Measurements from ENCODE around the gene TMC1.
"Not testable (repeated sequence)": the region's sequence is repeated elsewhere in the genome, so short reads cannot be mapped to it uniquely, and the experiment has no call there.

The TMC1 gene

DNA sequence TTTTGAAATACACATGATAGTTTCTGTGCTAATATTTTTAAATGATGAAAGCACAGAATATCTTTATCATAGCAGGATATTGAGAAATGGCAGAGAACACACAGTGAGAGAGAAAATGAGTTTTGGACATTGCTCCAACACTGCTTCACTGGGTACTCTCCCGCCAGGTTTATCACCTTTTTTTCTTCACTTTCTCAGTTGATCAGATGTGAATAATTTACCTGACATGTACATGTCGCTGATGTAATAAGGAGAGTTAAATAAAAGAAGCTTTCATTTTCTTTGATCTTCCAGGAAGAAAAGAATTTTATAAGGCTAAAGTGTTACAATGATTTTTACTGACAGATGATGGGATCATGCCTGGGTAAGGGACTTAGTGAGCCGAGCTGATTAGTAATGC is 297.0 kb downstream of the TMC1 start:
- DNase-seq (ENCODE audit: low spot score) = no peak

DNA sequence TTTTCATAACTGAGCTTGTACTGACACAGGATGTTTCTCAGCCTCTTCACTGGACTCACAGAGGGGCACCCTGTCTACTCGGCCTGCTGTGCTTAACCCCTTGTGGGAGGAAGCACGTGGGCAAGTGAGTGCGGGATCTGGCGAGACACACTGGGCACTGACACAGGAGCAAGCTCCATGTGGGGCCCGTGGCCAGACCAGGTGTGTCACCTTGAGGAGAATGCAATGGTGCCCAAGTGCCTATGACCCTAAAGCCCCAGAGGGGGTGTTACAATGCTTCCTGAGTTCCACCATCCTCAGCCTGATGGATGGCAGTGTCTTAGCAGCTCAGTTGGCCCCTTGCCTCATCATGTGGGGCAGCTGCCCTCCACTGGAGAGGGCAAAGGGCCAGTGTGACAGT is 302.6 kb downstream of the TMC1 start:
- DNase-seq (ENCODE audit: low spot score) = no peak

DNA sequence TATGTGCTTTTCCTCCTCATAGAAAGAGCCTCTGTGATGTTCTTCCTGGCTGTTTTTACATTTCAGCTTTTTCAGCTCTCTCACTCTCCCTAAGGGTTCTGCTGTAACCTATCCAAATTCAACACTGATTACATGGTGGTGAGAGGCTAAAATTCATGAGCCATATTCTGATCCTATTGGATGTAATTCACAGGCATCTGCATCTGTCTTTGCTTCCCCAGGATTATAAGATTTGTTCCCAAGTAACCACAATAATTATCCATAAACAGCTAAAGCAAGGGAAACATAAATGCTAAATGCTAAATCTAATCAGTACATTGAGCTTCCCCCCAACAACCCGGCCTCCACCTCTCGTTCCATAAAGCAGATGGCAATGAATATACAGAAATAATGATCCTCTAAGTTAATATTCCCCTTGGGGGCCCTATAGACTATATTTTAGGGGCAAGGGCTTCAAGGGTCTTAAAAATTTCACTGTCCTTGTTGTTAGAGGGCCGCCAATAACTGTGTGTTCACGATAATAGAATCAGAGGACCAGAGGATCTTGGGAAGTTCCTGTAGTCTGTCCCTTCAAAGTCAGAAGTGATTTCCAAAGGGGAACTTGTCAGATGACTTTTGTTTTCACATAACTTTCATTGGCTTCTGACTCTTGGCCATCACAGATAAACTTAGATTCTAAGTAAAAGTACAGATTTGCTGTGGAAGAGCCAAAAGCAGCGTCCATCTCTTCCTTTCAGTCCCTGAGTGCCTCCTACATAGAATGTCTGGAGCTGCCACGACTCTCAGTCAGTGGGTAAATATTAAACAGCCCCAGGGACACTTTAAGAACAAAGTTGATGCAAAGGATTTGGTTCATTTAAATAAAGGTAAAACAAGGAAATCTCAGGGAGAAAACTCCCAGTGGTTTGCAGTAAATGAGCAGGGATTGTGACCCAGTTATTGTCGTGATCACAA is 305.9 kb downstream of the TMC1 start:
- DNase-seq (ENCODE audit: low spot score) = no peak

DNA sequence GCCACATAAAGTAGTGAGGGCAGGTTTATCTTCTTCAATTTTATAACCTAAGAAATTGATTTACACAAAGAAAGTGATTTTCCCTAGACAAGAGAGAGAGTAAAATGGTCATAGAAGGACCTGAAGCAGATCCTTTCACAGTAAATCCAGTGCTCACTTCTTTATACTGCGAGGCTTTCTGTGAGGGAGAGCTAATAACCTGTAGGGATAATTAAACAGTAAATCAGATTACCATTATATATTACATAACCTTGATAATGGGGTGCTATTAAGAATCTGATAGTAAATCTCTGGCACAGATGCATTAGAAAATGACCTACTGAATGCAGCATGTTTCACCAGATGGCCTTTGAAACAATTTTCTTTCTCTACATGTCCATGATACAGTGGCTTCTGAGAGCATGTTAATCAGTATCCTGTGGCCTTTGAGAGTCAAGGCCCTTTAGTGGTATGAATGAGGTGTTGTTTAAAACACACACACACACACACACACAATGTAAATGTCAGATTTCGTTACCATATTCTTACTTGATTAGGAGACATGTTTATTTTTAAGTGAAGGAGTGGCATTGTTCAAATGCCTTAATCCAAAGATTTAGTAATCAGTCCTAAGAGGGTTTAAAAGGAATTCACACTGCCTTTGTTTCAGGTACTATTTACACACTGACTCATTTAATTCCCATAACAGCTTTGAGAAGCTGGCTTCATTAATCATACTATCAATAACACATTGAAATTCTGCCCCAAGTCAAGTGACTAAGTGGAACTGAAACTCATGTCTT is 306.7 kb downstream of the TMC1 start:
- DNase-seq (ENCODE audit: low spot score) = no peak

DNA sequence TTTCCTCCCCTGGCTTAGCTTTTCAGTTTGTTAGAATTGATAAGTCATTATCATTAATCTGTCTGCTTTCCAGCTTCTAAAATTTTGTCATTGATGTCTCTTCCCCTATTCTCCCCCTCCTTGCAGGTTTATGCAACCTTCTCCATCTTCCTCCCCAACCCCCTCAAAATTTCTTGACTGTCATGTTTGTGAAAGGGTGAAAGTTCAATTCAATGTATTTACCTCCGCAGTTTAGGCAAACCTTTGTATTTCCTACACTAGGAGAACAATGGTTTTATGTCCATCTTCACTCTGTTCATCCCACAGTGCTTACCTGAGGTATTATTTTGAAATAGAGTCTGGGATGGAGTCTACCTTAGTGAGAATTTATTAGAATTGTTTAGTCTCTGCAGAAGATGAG is 313.6 kb downstream of the TMC1 start:
- DNase-seq (ENCODE audit: low spot score) = no peak

DNA sequence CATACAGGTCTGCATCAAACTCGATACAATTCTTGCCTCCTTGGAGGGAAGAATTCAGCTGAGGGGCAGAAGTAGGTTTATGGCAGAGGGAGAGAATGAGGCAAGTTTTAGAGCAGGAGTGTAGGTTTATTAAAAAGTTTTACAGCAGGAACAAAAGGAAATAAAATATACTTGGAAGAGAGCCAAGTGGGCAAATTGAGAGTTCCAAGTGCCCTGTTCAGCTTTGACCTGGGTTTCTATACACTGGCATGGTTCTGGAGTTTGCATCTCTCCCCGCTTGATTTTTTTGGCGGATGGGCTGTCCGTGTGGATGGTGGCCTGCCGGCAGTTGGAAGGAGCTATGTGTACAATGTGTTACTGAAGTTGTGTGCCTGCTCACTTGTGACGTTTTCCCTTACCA is 315.4 kb downstream of the TMC1 start:
- no peak for DNase-seq (ENCODE audit: low spot score)

DNA sequence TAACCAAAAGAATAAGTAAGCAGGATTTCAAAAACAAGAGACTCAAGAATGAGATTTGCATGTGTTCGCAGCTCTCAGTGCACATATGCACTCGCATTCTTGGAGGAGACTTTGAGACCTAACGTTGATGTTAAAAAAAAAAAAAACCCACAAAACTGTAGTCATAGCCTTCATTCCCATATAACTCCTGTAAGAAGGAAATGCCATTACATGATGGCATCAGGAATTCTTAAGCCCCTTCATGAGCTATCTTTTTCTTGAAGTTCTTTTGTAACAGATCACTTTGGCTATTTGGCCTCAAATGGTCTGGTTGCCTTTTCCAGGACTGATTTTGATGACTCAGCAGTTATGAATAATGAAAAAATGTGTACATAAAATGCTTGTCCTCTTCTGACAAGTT is 317.7 kb downstream of the TMC1 start:
- DNase-seq (ENCODE audit: low spot score) = no peak

DNA sequence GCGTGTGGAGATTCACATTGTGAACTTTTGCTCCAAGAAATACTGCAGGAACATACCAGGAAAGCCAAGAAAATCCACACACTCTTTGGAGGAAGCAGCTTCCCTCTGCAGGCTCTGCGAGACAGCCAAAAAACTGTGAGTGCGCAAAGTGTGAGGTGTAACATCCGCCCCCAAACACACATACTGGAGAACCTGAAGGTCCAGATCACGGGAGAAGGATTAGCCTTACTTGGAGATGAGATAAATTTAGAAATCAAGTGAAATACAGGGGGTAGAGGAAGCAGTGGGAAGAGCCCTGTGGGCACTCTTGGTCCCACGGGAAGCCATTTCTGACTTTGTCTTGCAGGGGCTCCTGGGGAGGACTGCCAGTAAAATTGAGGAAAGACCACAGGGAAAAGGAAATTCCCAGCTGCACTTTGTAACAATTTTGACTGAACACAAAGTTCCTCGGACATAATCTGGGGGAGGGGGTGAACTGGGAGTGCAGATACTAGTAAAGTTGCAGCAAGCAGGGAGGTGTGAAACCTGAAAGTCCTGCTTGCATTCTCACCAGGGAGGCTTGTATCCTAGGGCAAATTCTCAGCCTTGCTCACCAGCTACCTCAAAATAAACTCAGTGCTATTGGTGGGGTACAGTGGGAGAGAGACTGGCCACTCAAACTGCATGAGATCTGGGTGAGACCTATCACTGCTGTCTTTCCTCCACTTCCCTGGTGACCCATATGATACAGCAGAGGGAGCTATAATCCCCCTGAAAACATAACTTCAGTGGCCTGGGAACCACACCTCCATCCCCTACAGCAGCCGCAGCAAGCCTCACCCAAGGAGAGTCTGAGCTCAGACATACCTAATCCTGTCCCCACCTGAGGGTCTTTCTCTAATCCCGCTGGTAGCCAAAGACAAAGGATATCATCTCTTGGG is 322.4 kb downstream of the TMC1 start:
- DNase-seq (ENCODE audit: low spot score) = no peak

DNA sequence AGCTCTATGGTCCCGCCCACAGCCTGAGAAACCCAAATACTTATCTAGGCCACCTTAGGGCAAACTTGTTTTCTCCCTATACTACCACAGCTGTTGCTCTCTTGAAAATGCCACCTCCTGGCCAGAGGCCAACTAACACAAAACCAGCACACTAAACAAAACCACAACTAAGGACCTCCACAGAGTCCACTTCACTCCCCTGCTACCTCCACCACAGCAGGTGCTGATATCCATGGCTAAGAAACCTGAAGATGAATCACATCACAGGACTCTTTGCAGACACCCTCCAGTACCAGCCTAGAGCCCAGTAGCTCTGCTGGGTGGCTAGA is 323.0 kb downstream of the TMC1 start:
- no peak for DNase-seq (ENCODE audit: low spot score)

DNA sequence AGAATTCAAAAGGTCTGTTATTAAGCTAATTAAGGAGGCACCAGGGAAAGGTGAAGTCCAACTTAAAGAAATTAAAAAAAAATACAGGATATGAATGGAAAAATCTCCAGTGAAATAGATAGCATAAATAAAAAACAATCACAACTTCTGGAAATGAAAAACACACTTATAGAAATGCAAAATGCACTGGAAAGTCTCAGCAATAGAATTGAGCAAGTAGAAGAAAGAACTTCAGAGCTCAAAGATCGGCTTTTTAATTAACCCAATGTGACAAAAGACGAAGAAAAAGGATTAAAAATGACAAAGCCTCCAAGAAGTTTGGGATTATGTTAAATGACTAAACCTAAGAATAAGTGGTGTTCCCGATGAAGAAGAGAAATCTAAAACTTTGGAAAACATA is 323.6 kb downstream of the TMC1 start:
- DNase-seq (ENCODE audit: low spot score) = not testable (repeated sequence)

DNA sequence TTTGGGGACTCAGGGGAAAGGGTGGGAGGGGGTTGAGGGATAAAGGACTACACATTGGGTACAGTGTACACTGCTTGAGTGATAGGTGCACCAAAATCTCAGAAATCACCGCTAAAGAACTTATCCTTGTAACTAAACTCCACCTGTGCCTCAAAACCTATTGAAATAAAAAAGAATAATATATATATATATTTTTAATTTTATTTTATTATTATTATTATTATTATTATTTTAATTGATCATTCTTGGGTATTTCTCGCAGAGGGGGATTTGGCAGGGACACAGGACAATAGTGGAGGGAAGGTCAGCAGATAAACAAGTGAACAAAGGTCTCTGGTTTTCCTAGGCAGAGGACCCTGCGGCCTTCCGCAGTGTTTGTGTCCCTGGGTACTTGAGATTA is 328.8 kb downstream of the TMC1 start:
- DNase-seq (ENCODE audit: low spot score) = not testable (repeated sequence)

DNA sequence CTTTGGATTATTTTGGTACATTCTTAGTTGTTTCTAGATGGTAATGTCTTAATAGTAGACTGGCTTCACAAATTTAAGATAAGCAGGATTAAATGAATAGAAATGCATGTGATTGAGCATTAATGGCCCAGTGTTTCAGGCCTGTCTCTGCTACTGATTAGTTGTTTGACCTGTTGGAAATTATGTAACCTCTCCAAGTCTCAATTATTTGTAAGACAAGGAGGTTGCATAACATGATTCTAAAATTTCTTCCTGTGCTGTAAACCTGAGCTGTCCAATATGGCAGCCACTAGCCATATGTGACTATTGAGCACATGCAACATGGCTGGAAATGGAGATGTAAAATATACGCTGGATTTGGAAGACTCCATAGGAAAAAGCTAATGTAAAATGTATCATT is 333.9 kb downstream of the TMC1 start:
- no peak for DNase-seq (ENCODE audit: low spot score)

DNA sequence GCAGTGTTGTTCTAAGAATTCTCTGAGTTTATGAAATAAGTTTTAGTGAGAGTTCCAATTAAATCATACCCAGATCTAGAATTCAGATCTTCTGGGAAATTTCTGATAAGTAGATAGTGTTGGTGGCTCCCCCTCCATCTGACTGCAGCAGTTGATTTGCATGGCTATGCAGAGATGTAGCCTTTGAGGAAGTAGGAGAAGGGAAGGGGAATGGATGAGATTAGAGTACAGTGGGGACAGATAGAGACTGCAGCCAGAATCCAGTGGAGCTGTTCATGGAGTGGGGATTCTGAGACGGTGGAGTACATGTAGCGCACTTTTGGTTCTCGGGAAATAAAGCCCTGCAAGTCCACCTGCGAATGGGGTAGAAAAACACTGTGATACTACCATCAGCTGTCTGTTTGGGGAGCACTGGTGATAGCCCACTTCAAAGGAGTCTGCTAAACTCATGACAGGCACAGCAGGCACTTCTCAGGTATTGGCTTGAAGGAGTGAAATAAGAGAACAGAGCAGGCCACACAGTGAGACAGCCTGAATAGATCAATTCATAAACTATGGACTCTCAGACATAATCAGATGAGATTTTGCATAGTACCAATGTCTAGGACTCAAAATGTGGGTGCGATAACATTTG is 334.6 kb downstream of the TMC1 start:
- no peak for DNase-seq (ENCODE audit: low spot score)

DNA sequence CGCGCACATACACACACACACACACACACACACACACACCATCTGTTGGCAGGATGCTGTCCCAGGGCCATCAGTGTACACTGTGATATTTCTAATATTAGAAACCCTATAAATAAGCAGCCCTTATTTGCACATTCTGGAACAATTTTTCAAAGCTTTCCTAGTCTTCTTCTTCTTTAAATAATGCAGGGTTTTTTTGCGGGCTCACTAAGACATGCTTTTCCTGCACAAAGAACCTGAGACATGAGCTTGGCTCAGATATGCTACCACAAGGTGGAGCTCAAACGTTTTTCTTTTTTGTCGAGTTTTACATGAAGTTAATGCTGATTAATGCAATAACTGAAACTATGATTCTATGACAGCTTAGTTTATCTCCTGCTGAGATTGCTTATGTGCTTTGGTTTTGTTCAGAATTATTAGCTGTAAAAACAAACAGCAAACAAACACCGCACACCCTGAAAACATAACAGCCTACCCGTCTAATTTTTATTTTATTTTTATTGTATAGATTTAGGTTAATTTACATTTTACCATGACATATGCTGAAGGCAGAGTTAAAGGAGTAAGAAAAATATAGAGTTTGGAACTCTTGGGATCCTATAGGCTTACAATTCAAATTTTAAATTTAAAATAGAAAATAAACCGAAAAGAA is 335.7 kb downstream of the TMC1 start:
- peak; percentile 5 for DNase-seq (ENCODE audit: low spot score)

DNA sequence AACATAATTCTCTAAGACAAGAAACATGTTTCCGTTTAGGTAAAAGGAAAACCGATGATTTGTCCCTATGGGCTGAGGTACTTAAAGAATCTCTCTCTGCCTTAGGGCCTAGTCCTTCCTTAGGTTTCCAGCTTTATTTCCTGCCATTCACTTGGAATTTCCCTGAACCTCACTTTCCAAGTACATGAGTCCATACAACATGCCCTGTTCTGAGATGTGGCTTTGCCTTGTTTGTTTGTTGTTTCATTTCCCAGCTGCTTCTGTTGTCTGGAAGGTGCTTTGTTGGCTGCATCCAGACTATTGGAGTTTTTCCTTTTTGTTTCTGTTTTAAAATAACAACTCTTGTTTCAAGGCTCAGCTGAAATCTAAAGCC is 336.2 kb downstream of the TMC1 start:
- DNase-seq (ENCODE audit: low spot score) = no peak

DNA sequence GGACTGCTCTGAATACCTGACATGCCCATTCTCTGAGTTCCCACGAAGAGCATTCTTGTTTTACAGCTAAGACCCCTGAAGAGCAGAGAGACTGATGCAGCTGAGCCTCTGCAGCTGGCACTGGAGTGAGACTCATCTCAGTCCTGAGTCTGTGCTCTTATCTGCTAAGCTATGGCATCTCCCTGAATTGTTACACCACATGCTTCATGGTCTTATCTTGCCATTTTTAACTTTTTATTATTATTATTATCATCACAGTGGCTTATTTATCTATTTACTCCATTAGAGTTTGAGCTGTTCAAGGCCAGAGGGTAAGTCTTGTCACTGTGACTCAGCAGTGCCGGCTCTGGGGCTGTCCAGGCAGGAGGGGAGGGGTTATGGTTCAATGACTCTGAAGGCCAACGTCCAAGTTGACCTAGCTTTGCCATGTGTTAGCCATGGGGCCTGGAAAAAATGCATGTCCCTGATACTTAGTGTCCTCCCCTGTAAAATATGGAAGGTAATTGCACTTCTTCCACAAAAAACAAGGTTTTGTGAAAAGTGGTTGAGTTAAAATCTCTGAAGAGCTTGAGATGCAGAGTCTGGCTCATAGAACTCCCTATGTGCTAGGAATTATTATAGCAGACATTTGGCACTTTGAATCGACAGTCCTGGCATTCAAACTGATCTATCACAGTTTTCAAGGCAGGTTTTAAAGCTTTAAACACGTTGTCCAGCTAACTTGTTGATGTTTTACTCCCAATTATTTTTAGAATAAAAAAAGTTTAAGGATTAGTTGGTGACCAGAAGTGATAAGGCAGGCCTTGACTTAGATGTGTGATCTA is 336.9 kb downstream of the TMC1 start:
- no peak for DNase-seq (ENCODE audit: low spot score)

DNA sequence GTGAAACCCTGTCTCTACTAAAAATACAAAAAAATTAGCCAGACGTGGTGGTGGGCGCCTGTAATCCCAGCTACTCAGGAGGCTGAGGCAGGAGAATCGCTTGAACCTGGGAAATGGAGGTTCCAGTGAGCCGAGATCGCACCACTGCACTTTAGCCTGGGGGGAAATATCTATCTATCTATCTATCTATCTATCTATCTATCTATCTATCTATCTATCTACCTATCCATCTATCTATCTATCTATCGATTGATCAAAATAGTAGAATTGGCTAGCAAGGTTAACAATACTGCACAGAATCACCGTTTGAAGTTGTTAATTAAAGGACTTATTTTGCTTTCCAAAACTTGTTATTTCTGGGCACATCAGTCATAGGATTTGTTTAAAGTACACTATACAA is 341.4 kb downstream of the TMC1 start:
- not testable (repeated sequence) for DNase-seq (ENCODE audit: low spot score)

DNA sequence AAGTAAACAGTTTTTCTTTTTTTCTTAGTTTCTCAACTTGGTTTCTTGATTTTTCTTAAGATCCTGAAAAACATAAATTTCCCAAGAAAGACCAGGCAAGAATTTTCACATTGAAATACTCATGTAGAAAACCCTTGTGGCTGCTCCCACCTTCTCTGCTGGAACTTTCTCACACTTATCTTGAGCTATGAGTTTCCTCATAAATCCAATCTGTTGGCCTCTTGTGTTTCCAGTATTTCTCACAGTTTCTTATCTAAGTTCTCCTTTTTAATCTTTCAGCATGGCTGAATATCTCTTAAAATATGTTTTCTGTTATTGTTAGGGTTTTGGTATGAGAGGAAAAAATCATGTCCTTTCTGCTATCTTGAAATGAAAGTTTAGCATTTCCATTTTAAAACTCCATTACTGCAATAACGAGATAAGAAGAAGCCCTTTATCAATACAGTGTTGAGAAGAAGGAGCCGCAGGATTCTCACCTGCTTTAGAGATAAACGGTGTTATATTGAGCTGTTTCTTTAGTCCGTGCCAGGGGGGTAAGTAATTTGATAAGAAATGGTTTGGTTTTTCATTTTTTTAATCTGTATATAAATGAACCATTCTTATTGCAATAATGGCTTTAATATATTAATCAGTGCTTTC is 342.2 kb downstream of the TMC1 start:
- no peak for DNase-seq (ENCODE audit: low spot score)

DNA sequence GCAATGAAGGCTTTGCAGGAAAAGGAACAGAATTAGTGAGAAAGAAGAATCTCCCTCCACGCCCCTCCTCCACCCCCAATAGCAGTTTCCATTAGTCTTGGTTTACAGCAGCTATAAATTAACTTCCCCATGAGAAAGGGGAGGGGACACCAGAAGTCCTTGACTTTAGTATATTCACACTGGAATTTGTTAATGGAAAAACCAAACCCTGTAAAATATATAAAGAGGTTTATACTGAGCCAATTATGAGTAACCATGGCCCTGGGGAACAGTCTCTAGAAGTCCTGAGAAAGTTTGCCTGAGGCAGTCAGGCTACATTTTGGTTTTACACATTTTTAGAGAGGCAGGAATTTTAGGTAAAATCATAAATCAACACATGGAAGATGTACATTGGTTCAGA is 342.9 kb downstream of the TMC1 start:
- no peak for DNase-seq (ENCODE audit: low spot score)

DNA sequence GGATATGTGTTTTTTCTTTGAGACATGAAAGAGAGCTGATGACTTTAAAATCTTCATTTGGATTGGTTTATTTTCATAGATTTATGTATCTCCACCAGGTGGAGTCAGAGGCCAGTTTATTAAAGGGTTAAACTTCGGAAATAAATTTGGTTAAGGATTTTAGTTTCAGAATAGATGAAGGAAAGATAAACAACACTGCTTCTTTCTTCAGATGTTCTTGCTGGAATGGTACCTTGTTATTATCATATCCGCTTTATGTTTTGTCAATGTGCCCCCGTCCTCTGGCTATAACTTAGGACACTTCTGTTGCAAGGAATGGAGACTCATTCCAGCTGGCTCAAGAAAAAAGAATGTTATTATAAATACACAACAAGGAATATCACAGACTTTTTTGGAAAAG is 350.3 kb downstream of the TMC1 start:
- peak; percentile 9 for DNase-seq (ENCODE audit: low spot score)
